H1 (cell line): ENCODE measurements around the gene METRNL. TPM values are rescaled to one million over a fixed set of nuclear protein-coding genes. Genes with fewer than 3 reads are reported as not detected.
A peak's percentile ranks its signal among the peaks of the same experiment; 100 is the strongest.

Experiments used
- CTCF ChIA-PET: fragments of 300-600 bp; sonication (Branson Sonifier 250); formaldehyde crosslinking; loops from one replicate; lab custom pipeline; 2021; ENCODE audit not compliant: partially characterized antibody; lab: Charles Lee
- POLR2A ChIA-PET: fragments of 300-600 bp; sonication (Branson Sonifier 250); formaldehyde crosslinking; loops from one replicate; lab custom pipeline; 2021; ENCODE audit warnings: inconsistent platforms; ENCODE audit not compliant: partially characterized antibody; lab: Charles Lee
- DNase-seq, 2 experiments: peaks; one replicate each; pipeline versions ENCODE4 v3.0.0 to v3.0.0-alpha.2; 2010 to 2022; ENCODE audit warnings: low spot score in 2 of 2, low read depth in 1 of 2, mixed read lengths in 1 of 2
- FAIRE-seq: peaks from 2 replicates; lab custom pipeline; 2011; peaks lifted over from hg19 to GRCh38; lab: Jason Lieb, UNC
- H2AFZ ChIP-seq: 2 replicates; pipeline ENCODE4 v1.8.1; 2012; ENCODE audit warnings: low read length, inconsistent platforms
- H2AK5ac ChIP-seq: 2 replicates; pipeline ENCODE4 v1.6.1; 2013; ENCODE audit warnings: low read depth, low read length
- H2BK120ac ChIP-seq: replicated peaks from 2 replicates; pipeline ENCODE3; 2013; ENCODE audit warnings: low read depth, low read length, inconsistent platforms
- H2BK12ac ChIP-seq: 2 replicates; pipeline ENCODE4 v1.6.1; 2013; ENCODE audit warnings: low read depth, low read length
- H2BK15ac ChIP-seq: 2 replicates; pipeline ENCODE4 v1.6.1; 2013; ENCODE audit warnings: low read length
- H2BK20ac ChIP-seq: 2 replicates; pipeline ENCODE4 v1.6.1; 2013; ENCODE audit warnings: low read length
- H2BK5ac ChIP-seq: 2 replicates; pipeline ENCODE4 v1.6.1; 2013; ENCODE audit warnings: low read depth, low read length
- H3K14ac ChIP-seq: 2 replicates; pipeline ENCODE4 v1.6.1; 2013; ENCODE audit warnings: inconsistent platforms; ENCODE audit not compliant: insufficient read length
- H3K18ac ChIP-seq: 2 replicates; pipeline ENCODE4 v1.6.1; 2013; ENCODE audit warnings: low read length; ENCODE audit errors: extremely low read depth
- H3K23ac ChIP-seq: 2 replicates; pipeline ENCODE4 v1.6.1; 2013; ENCODE audit warnings: inconsistent platforms; ENCODE audit not compliant: insufficient read length
- H3K23me2 ChIP-seq: 2 replicates; pipeline ENCODE4 v1.6.1; 2013; ENCODE audit warnings: low read depth, low read length
- H3K27ac ChIP-seq: 2 replicates; pipeline ENCODE4 v1.6.1; 2011; ENCODE audit warnings: low read depth, low read length, inconsistent platforms
- H3K27me3 ChIP-seq, 4 experiments: replicated peaks in 1 of 4; 1 replicate in 1 of 4; 2 replicates in 3 of 4; pipeline versions ENCODE4 v1.6.1 to v1.8.1; 2011 to 2013; ENCODE audit warnings: low read length in 3 of 4, mild to moderate bottlenecking in 3 of 4, inconsistent platforms in 2 of 4, mixed read lengths in 2 of 4, moderate library complexity in 1 of 4; ENCODE audit not compliant: control insufficient read depth in 3 of 4, insufficient read depth in 3 of 4; ENCODE audit errors: extremely low read depth in 1 of 4
- H3K36me3 ChIP-seq, 4 experiments: 2 replicates each; pipeline versions ENCODE4 v1.6.1 to v1.8.1; 2011 to 2013; ENCODE audit warnings: mild to moderate bottlenecking in 4 of 4, low read length in 3 of 4, moderate library complexity in 2 of 4, control low read depth in 1 of 4, inconsistent platforms in 1 of 4; ENCODE audit not compliant: insufficient read depth in 4 of 4, control insufficient read depth in 2 of 4
- H3K4ac ChIP-seq: replicated peaks from 2 replicates; pipeline ENCODE3; 2013; ENCODE audit warnings: low read length, low read depth, mixed read lengths, inconsistent platforms; ENCODE audit not compliant: insufficient read length
- H3K4me1 ChIP-seq, 4 experiments: replicated peaks in 1 of 4; 1 replicate in 1 of 4; 2 replicates in 3 of 4; pipeline versions ENCODE4 v1.6.1 to v1.8.1; 2011 to 2013; ENCODE audit warnings: low read length in 3 of 4, inconsistent platforms in 2 of 4, mixed read lengths in 1 of 4; ENCODE audit not compliant: insufficient read depth in 4 of 4, control insufficient read depth in 3 of 4
- H3K4me2 ChIP-seq, 2 experiments: 2 replicates each; pipeline versions ENCODE4 v1.6.1 to v1.8.1; 2011 to 2013; ENCODE audit warnings: low read depth in 2 of 2, low read length in 2 of 2, control low read depth in 1 of 2, inconsistent platforms in 1 of 2, mild to moderate bottlenecking in 1 of 2; ENCODE audit not compliant: insufficient read depth in 1 of 2
- H3K4me3 ChIP-seq, 4 experiments: fragments of 200-600, 300-600 bp in 1 of 4; sonication (generic), shearing (Covaris generic), sonication (Bioruptor Twin) in 1 of 4; 2 replicates each; pipeline versions ENCODE4 v1.5.1 to v1.8.1; 2011 to 2016; ENCODE audit warnings: low read length in 4 of 4, low read depth in 3 of 4, control low read depth in 2 of 4, inconsistent platforms in 2 of 4, mild to moderate bottlenecking in 2 of 4, mixed read lengths in 1 of 4, moderate library complexity in 1 of 4; ENCODE audit not compliant: insufficient read depth in 2 of 4; ENCODE audit errors: extremely low read depth in 1 of 4
- H3K56ac ChIP-seq: replicated peaks from 2 replicates; pipeline ENCODE3; 2013; ENCODE audit warnings: low read depth, mild to moderate bottlenecking, mixed read lengths, low read length, inconsistent platforms; ENCODE audit not compliant: insufficient read length
- H3K79me1 ChIP-seq: 2 replicates; pipeline ENCODE4 v1.6.1; 2013; ENCODE audit warnings: low read depth, low read length, control low read depth
- H3K79me2 ChIP-seq, 2 experiments: 2 replicates each; pipeline versions ENCODE4 v1.6.1 to v1.8.1; 2012 to 2013; ENCODE audit warnings: low read length in 2 of 2, mild to moderate bottlenecking in 2 of 2, inconsistent platforms in 1 of 2; ENCODE audit not compliant: insufficient read depth in 2 of 2, control insufficient read depth in 1 of 2
- H3K9ac ChIP-seq, 4 experiments: replicated peaks in 1 of 4; 1 replicate in 1 of 4; 2 replicates in 3 of 4; pipeline versions ENCODE4 v1.6.1 to v1.8.1; 2011 to 2013; ENCODE audit warnings: low read depth in 3 of 4, low read length in 3 of 4, control low read depth in 2 of 4, mild to moderate bottlenecking in 2 of 4, moderate library complexity in 2 of 4, inconsistent platforms in 1 of 4; ENCODE audit errors: extremely low read depth in 1 of 4
- H3K9me3 ChIP-seq, 2 experiments: 2 replicates each; pipeline versions ENCODE4 v1.6.1 to v1.8.1; 2012 to 2013; ENCODE audit warnings: mild to moderate bottlenecking in 2 of 2, moderate library complexity in 2 of 2, control low read depth in 1 of 2, inconsistent platforms in 1 of 2, low read depth in 1 of 2, low read length in 1 of 2, mixed read lengths in 1 of 2; ENCODE audit not compliant: insufficient read depth in 2 of 2
- H4K20me1 ChIP-seq, 2 experiments: replicated peaks in 1 of 2; 2 replicates each; pipeline versions ENCODE3 to v1.8.1; 2011 to 2013; ENCODE audit warnings: inconsistent platforms in 2 of 2, low read length in 2 of 2, mild to moderate bottlenecking in 1 of 2; ENCODE audit not compliant: insufficient read depth in 2 of 2, control insufficient read depth in 1 of 2
- H4K5ac ChIP-seq: 2 replicates; pipeline ENCODE4 v1.6.1; 2013; ENCODE audit warnings: low read length, low read depth, mixed read lengths, inconsistent platforms; ENCODE audit not compliant: insufficient read length
- H4K8ac ChIP-seq: 2 replicates; pipeline ENCODE4 v1.8.0; 2013; ENCODE audit warnings: mild to moderate bottlenecking, moderate library complexity, low read length, inconsistent platforms; ENCODE audit not compliant: insufficient read depth; ENCODE audit errors: extremely low read depth
- H4K91ac ChIP-seq: replicated peaks from 2 replicates; pipeline ENCODE3; 2013; ENCODE audit warnings: low read length, mixed read lengths, inconsistent platforms; ENCODE audit not compliant: insufficient read length
- BACH1 ChIP-seq: IDR thresholded peaks from 2 replicates; pipeline ENCODE4 v1.6.1; 2012; ENCODE audit warnings: low read length, improper control_type of control experiment
- CBX8 ChIP-seq: fragments of 300-800, 300-1000 bp; sonication (generic); IDR thresholded peaks from 2 replicates; pipeline ENCODE4 v1.7.1; 2016; ENCODE audit warnings: low read depth, low read length, borderline replicate concordance
- CEBPB ChIP-seq: IDR thresholded peaks from 2 replicates; pipeline ENCODE4 v1.6.1; 2012; ENCODE audit warnings: low read depth, low read length
- CTBP2 ChIP-seq: IDR thresholded peaks from 2 replicates; pipeline ENCODE4 v1.7.0; 2011; ENCODE audit warnings: borderline replicate concordance, mild to moderate bottlenecking, moderate library complexity, mixed read lengths, low read length; ENCODE audit not compliant: insufficient read depth, insufficient read length
- HDAC6 ChIP-seq: IDR thresholded peaks from one replicate; pipeline ENCODE4 v1.7.1; 2012; ENCODE audit warnings: low read depth, mild to moderate bottlenecking, inconsistent platforms, low read length, moderate library complexity
- KDM5A ChIP-seq: fragments of 200-600 bp; IDR thresholded peaks from 2 replicates; pipeline ENCODE4 v1.7.1; 2012; ENCODE audit warnings: mild to moderate bottlenecking, low read length, inconsistent platforms, mixed read lengths
- NRF1 ChIP-seq: IDR thresholded peaks from 2 replicates; pipeline ENCODE4 v1.6.1; 2011; ENCODE audit warnings: mild to moderate bottlenecking, low read depth, low read length, improper control_type of control experiment
- RNF2 ChIP-seq: fragments of 200-900, 300-1000 bp; sonication (generic); IDR thresholded peaks from 2 replicates; pipeline ENCODE4 v1.7.1; 2016; ENCODE audit warnings: borderline replicate concordance, low read depth, mild to moderate bottlenecking, antibody characterized with exemption, low read length; ENCODE audit not compliant: poor library complexity, severe bottlenecking; ENCODE audit errors: missing control alignments
- RXRA ChIP-seq: IDR thresholded peaks from 2 replicates; pipeline ENCODE4 v1.6.1; 2011; ENCODE audit warnings: low read depth, mild to moderate bottlenecking, low read length, moderate library complexity; ENCODE audit not compliant: insufficient read depth
- SIRT6 ChIP-seq: IDR thresholded peaks from one replicate; pipeline ENCODE4 v1.7.1; 2012; ENCODE audit warnings: low read length, inconsistent platforms
- SP1 ChIP-seq: IDR thresholded peaks from 2 replicates; pipeline ENCODE4 v1.6.1; 2011; ENCODE audit warnings: low read depth, low read length
- SP2 ChIP-seq: IDR thresholded peaks from 2 replicates; pipeline ENCODE4 v1.6.1; 2012; ENCODE audit warnings: mild to moderate bottlenecking, low read length, inconsistent platforms
- SUZ12 ChIP-seq: fragments of 200-600 bp; sonication (generic); IDR thresholded peaks from 2 replicates; pipeline ENCODE4 v1.6.1; 2012; ENCODE audit warnings: mild to moderate bottlenecking, inconsistent platforms, low read length, moderate library complexity, mixed read lengths
- TAF1 ChIP-seq: IDR thresholded peaks from 2 replicates; pipeline ENCODE4 v1.6.1; 2011; ENCODE audit warnings: mild to moderate bottlenecking, low read depth, low read length
- WGBS, 2 experiments: shearing (Covaris generic) in 1 of 2; methylation state at CpG; one replicate each; pipeline versions ENCODE4 v1.1.6 to v1.1.7; 2013 to 2015; ENCODE audit warnings: low lambda C conversion rate in 2 of 2, mixed read lengths in 2 of 2, inconsistent platforms in 1 of 2, low coverage in 1 of 2, missing lambda C conversion rate in 1 of 2; ENCODE audit not compliant: insufficient replicate concordance in 2 of 2, insufficient coverage in 1 of 2, insufficient read length in 1 of 2; ENCODE audit errors: extremely low coverage in 1 of 2, missing lambda C conversion rate in 1 of 2; 5-methylcytosine and 5-hydroxymethylcytosine counted together
- polyA plus RNA-seq, 7 experiments: library from polyadenylated mRNA; depleted of rRNA in 3 of 7; stranded (reverse) in 5 of 7; unstranded in 2 of 7; fragments of >200 nt in 5 of 7; fragments of 200-250 nt in 2 of 7; gene quantifications; 1 replicate in 5 of 7; 2 replicates in 1 of 7; 4 replicates in 1 of 7; pipeline versions ENCODE4 v1.2.1 to v1.2.3, GENCODE V29; 2011 to 2013; ENCODE audit warnings: missing spikeins in 2 of 7, mixed read lengths in 2 of 7
- total RNA-seq: library from RNA; stranded (reverse); fragmentation: NEBNext Ultra II Directional; extraction: Animal tissue kit (Norgen Biotek cat#: 25700); gene quantifications from 2 replicates; pipeline ENCODE4 v1.2.1, GENCODE V29; 2021

METRNL gene
- total and polyA plus RNA-seq, 2 of the 8 experiments (the other 6 are each of a cell fraction or from before 2014, with no cell fraction given): 13.9 to 14.2 TPM

- Histone ChIP-seq H3K14ac (no peak overlapping the region), H3K18ac (no peak overlapping the region; the same call in 1 of the 2 replicates), H2BK5ac (no peak overlapping the region), H3K27me3 (no peaks in the 10 kb centered on the region), H3K56ac (no peak overlapping the region), H2AK5ac (no peak overlapping the region), H2AFZ (no peak overlapping the region), H3K79me1 (no peaks in the 10 kb centered on the region; the same call in 1 of the 2 replicates), H2BK15ac (no peak overlapping the region), H3K79me2 (no peaks in the 10 kb centered on the region), H4K8ac (peak overlapping the region; percentile 68; the same call in 1 of the 2 replicates), H3K23ac (no peak overlapping the region), H3K4me2 (no peak overlapping the region), H4K20me1 (peaks cover 0 to 2% of the 10 kb centered on the region in 2 experiments), H3K4me3 (no peak overlapping the region), H2BK120ac (no peak overlapping the region), H3K4me1 (peaks cover 0 to 27% (median 0%) of the 10 kb centered on the region in 4 experiments; a peak in 4 of 7 replicates), H4K5ac (no peak overlapping the region), H2BK20ac (no peak overlapping the region), H4K91ac (no peak overlapping the region), H3K36me3 (peaks cover 3 to 18% (median 6%) of the 10 kb centered on the region in 4 experiments; a peak in 4 of 8 replicates), H3K9ac (no peak overlapping the region), H3K27ac (no peak overlapping the region), H3K23me2 (no peaks in the 10 kb centered on the region), H2BK12ac (no peak overlapping the region), H3K9me3 (no peaks in the 10 kb centered on the region; a peak in 1 of 4 replicates), H3K4ac (no peak overlapping the region)
- ChIA-PET CTCF (interaction anchor here (0.9 kb wide), 2 partner anchors 26 to 29 kb away, joined by 3 read pairs; no protein-coding TSS in a partner anchor), POLR2A (interaction anchor here (1.5 kb wide), 1 partner anchor 9 kb away, joined by 5 read pairs; no protein-coding TSS in a partner anchor)
- DNase-seq (no peak), FAIRE-seq (no peak)
- WGBS, 2 experiments: 92% methylated on average over 22 of the region's 22 CpGs; no CpG with 5 or more reads in 1 of the 2 experiments
- TF ChIP-seq BACH1 (no peak), NRF1 (no peak), SP1 (no peak), SUZ12 (no peak), CBX8 (no peak), SIRT6 (no peak), KDM5A (no peak), RXRA (no peak), SP2 (no peak), CTBP2 (no peak), HDAC6 (no peak), CEBPB (no peak), RNF2 (no peak), TAF1 (no peak)
These were observed 13.5 kb downstream of the METRNL start for GRCh38 chr17:83092931-83093330.
